K562 (cell line): ENCODE measurements around the gene ZFAND3. TPM values are rescaled to one million over a fixed set of nuclear protein-coding genes. Genes with fewer than 3 reads are reported as not detected.

Source experiments
- ATAC-seq: fragments of 200-7000 bp; cut with Tn5 transposase; 3 replicates; pipeline ENCODE4 v1.9.1; 2020; ENCODE audit warnings: moderate library complexity
- BruUV-seq: library from RNA; stranded (reverse); fragments of 400-500 nt; replicated peaks from 2 replicates; lab custom pipeline; 2021; lab: Mats Ljungman, UMichigan
- CTCF ChIA-PET: fragments of 300-600 bp; formaldehyde crosslinking; extraction: SDS; loops from one replicate; lab custom pipeline; 2021; ENCODE audit warnings: low intra/inter-chr PET ratio; lab: Yijun Ruan, JAX
- POLR2A ChIA-PET: fragments of 300-600, 350-650 bp; sonication (Branson Sonifier 250); formaldehyde crosslinking; extraction: SDS; loops from one replicate; lab custom pipeline; 2021; ENCODE audit warnings: antibody characterized with exemption, inconsistent platforms; lab: Yijun Ruan, JAX
- DNase-seq, 4 experiments: peaks; one replicate each; pipeline versions ENCODE4 v3.0.0 to v3.0.0-alpha.2; 2011 to 2018; ENCODE audit warnings: low spot score in 3 of 4, mixed read lengths in 3 of 4; ENCODE audit errors: extremely low read depth in 1 of 4
- FAIRE-seq: peaks from 2 replicates; lab custom pipeline; 2011; peaks lifted over from hg19 to GRCh38; lab: Jason Lieb, UNC
- H2AFZ ChIP-seq: 2 replicates; pipeline ENCODE4 v1.6.0; 2011; ENCODE audit warnings: low read depth, low read length, control low read depth, inconsistent platforms
- H3K27ac ChIP-seq: fragments of 200-600 bp; 3 replicates; pipeline ENCODE4 v1.8.0; 2011; ENCODE audit warnings: low read depth, mild to moderate bottlenecking, control low read depth, inconsistent platforms, low read length, moderate library complexity, mixed read lengths; ENCODE audit errors: extremely low read depth
- H3K27me3 ChIP-seq, 2 experiments: fragments of 300-600 bp in 1 of 2; 2 replicates in 1 of 2; 3 replicates in 1 of 2; pipeline versions ENCODE4 v1.6.0 to v1.8.0; 2011; ENCODE audit warnings: inconsistent platforms in 2 of 2, low read length in 2 of 2, mild to moderate bottlenecking in 1 of 2, mixed read lengths in 1 of 2, moderate library complexity in 1 of 2; ENCODE audit not compliant: control insufficient read depth in 2 of 2, insufficient read depth in 2 of 2
- H3K36me3 ChIP-seq: fragments of 300-600 bp; 3 replicates; pipeline ENCODE4 v1.8.0; 2011; ENCODE audit warnings: mild to moderate bottlenecking, low read length, inconsistent platforms; ENCODE audit not compliant: control insufficient read depth, insufficient read depth
- H3K4me1 ChIP-seq, 2 experiments: fragments of 200-600 bp in 1 of 2; replicated peaks in 1 of 2; 2 replicates in 1 of 2; 3 replicates in 1 of 2; pipeline versions ENCODE4 v1.5.1 to v1.8.0; 2011; ENCODE audit warnings: inconsistent platforms in 2 of 2, low read length in 2 of 2, mild to moderate bottlenecking in 1 of 2, mixed read lengths in 1 of 2, moderate library complexity in 1 of 2; ENCODE audit not compliant: control insufficient read depth in 2 of 2, insufficient read depth in 2 of 2
- H3K4me2 ChIP-seq: 2 replicates; pipeline ENCODE4 v1.6.1; 2011; ENCODE audit warnings: low read length, control low read depth, inconsistent platforms, mixed read lengths; ENCODE audit not compliant: insufficient read depth
- H3K4me3 ChIP-seq: fragments of 200-600 bp; sonication (generic), shearing (Covaris generic); 2 replicates; pipeline ENCODE4 v1.5.1; 2016; ENCODE audit warnings: control low read depth, inconsistent platforms
- H3K79me2 ChIP-seq: fragments of 200-600 bp; 3 replicates; pipeline ENCODE4 v1.8.0; 2011; ENCODE audit warnings: low read length, inconsistent platforms; ENCODE audit not compliant: control insufficient read depth, insufficient read depth
- H3K9ac ChIP-seq, 2 experiments: 2 replicates each; pipeline versions ENCODE4 v1.6.0 to v1.6.1; 2011; ENCODE audit warnings: low read depth in 2 of 2, low read length in 2 of 2, control low read depth in 1 of 2, inconsistent platforms in 1 of 2, mild to moderate bottlenecking in 1 of 2, mixed read lengths in 1 of 2; ENCODE audit not compliant: insufficient read depth in 1 of 2
- H3K9me1 ChIP-seq: one replicate; pipeline ENCODE4 v1.6.0; 2011; ENCODE audit warnings: inconsistent platforms, mild to moderate bottlenecking, low read length, moderate library complexity; ENCODE audit not compliant: control insufficient read depth, insufficient read depth
- H3K9me3 ChIP-seq: replicated peaks from 2 replicates; pipeline ENCODE4 v1.5.1; 2011; ENCODE audit warnings: low read depth, low read length, inconsistent platforms; ENCODE audit not compliant: control insufficient read depth, insufficient read depth
- H4K20me1 ChIP-seq: replicated peaks from 2 replicates; pipeline ENCODE4 v1.6.1; 2011; ENCODE audit warnings: low read length, inconsistent platforms, mixed read lengths; ENCODE audit not compliant: control insufficient read depth, insufficient read depth
- BCOR ChIP-seq: fragments of 450-650 bp; IDR thresholded peaks from 2 replicates; pipeline ENCODE4 v1.6.1; 2016
- COPS2 ChIP-seq: fragments of 450-650 bp; conservative IDR thresholded peaks from 2 replicates; pipeline ENCODE4 v1.6.1; 2016; ENCODE audit warnings: mild to moderate bottlenecking, moderate library complexity
- EP400 ChIP-seq: fragments of 450-650 bp; IDR thresholded peaks from 2 replicates; pipeline ENCODE4 v1.6.1; 2017; ENCODE audit warnings: antibody characterized with exemption, mild to moderate bottlenecking, moderate library complexity
- KLF1 ChIP-seq: fragments of 450-650 bp; IDR thresholded peaks from 2 replicates; pipeline ENCODE4 v1.6.1; 2016; ENCODE audit warnings: missing genetic modification characterization, missing compliant biosample characterization
- RBM25 ChIP-seq: fragments of 200-400 bp; formaldehyde crosslinking; IDR thresholded peaks from 2 replicates; pipeline ENCODE4 v1.6.1; 2018; ENCODE audit warnings: low read length, low read depth, moderate library complexity; ENCODE audit not compliant: severe bottlenecking
- ZFX ChIP-seq: sonication (generic); formaldehyde crosslinking; IDR thresholded peaks from 2 replicates; pipeline ENCODE4 v1.8.0; 2022; ENCODE audit warnings: mild to moderate bottlenecking, missing genetic modification reagents, moderate library complexity
- ZNF165 ChIP-seq: fragments of 250-450 bp; sonication (Bioruptor Pico); IDR thresholded peaks from 2 replicates; pipeline ENCODE4 v1.4.0; 2020; ENCODE audit warnings: borderline replicate concordance
- ZNF668 ChIP-seq: fragments of 250-450 bp; sonication (Bioruptor Pico); IDR thresholded peaks from 2 replicates; pipeline ENCODE4 v1.8.0; 2022; ENCODE audit warnings: mild to moderate bottlenecking, inconsistent platforms
- WGBS: fragments of 100-300 bp; shearing (Covaris generic); methylation state at CpG from one replicate; pipeline ENCODE4 v1.1.6; 2016; ENCODE audit warnings: low coverage, mixed read lengths; ENCODE audit not compliant: insufficient coverage; ENCODE audit errors: missing lambda C conversion rate; 5-methylcytosine and 5-hydroxymethylcytosine counted together
- in situ Hi-C: fragments of 300-500 bp; cut with MboI; formaldehyde crosslinking; loops from 4 replicates; pipeline ENCODE4 v1.15.0; 2018; ENCODE audit warnings: inconsistent platforms, mixed read lengths
- intact Hi-C: fragments of 100-400 bp; cut with micrococcal nuclease; formaldehyde crosslinking; loops from 2 replicates; pipeline ENCODE4 v1.14.2; 2022
- polyA plus RNA-seq, 8 experiments: library from polyadenylated mRNA; depleted of rRNA in 4 of 8; stranded (reverse) in 5 of 8; unstranded in 3 of 8; fragments of >200 nt; fragmentation: Nextera tagmentation in 2 of 8; fragmentation: Illumina TruSeq in 1 of 8; extraction: Ambion mirVana in 2 of 8; extraction: Trizol in 1 of 8; gene quantifications; 2 replicates each; pipeline versions ENCODE4 v1.2.1 to v1.2.3, GENCODE V29; 2011 to 2014; ENCODE audit warnings: inconsistent platforms in 1 of 8, missing spikeins in 1 of 8
- total RNA-seq, 7 experiments: library from RNA; depleted of rRNA in 6 of 7; stranded (reverse); fragments of >200 nt in 6 of 7; fragmentation: Illumina TruSeq in 2 of 7; extraction: Trizol in 2 of 7; gene quantifications; 2 replicates each; pipeline versions ENCODE4 v1.2.1 to v1.2.3, GENCODE V29; 2011 to 2021; ENCODE audit warnings: low replicate concordance in 1 of 7
- TF ChIP-seq, protein P1 (sequence below): fragments of 250-450 bp; sonication (Bioruptor Pico); IDR thresholded peaks from 2 replicates; pipeline ENCODE4 v1.4.0; 2020; ENCODE audit warnings: mild to moderate bottlenecking, moderate library complexity, borderline replicate concordance
- TF ChIP-seq, protein P2 (sequence below): IDR thresholded peaks from 2 replicates; pipeline ENCODE4 v1.6.1; 2014; ENCODE audit warnings: antibody characterized with exemption

ZFAND3 gene
- total and polyA plus RNA-seq, 9 of the 15 experiments (the other 6 are each of a cell fraction or from before 2014, with no cell fraction given), result 0.81 to 26.6 (median 11.8) TPM

DNA sequence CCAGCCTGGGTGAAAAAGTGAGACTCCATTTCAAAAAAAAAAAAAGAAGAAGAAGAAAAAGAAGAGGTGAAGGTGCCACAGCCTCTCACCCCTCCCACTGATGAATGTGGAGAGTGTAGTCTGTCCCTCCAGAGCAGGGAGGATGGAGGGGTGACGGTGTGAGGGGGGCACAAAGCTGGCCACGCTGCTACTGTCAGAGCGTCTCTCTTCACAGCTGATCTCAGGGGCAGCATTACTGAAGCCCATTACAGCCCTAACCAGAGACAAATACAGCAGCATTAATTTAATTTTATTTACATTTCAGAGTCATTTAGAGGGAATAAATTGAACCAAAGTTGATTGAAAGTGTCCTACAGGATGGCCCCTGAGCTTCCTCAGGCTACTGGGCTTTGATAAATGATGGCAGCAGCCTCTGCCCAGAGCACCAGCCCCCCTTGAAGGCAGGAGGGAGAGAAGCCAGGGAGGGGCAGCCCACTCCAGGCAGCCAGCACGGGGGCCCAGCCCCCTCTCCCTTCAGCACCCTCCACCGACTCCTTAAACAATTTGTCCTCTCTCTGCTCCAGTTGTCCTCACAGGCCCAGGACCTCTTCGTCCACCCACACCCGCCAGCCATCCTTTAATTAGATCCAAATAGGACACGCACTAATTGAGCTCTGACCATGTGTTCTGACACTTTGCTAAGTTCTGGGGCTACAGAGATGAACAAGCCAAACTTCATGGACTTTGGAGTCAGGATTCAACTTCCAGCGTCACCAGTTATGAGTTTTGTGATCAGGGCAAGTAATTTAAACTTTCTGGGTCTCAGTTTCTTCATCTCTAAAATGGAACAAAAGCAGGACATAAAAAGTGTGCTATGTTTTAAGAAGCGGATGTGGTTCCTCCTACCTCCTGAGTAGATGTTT is 18.6 kb upstream of the ZFAND3 start:
- ATAC-seq (no peak), DNase-seq (no peak), FAIRE-seq (no peak)
- Histone ChIP-seq H3K9me3 (no peaks in the 10 kb centered on the region), H3K79me2 (no peaks in the 10 kb centered on the region), H3K27ac (no peak overlapping the region), H3K9ac (no peak overlapping the region), H3K4me3 (no peak overlapping the region), H3K4me2 (no peak overlapping the region), H3K4me1 (no peaks in the 10 kb centered on the region), H2AFZ (no peak overlapping the region), H3K27me3 (peaks cover 24 to 38% of the 10 kb centered on the region in 2 experiments), H3K9me1 (no peaks in the 10 kb centered on the region), H4K20me1 (0 out of 2 replicates have a peak, but pooled peaks cover 3% of the 10 kb centered on the region), H3K36me3 (no peaks in the 10 kb centered on the region)
- ChIA-PET CTCF (no interaction called here), POLR2A (interaction anchor here (1.2 to 2.2 kb wide), 2 partner anchors 8 to 17 kb away, joined by 5 to 8 read pairs; no protein-coding TSS in a partner anchor)
- whole genome bisulfite sequencing, result 2% methylated on average over 10 of the region's 10 CpGs
- TF ChIP-seq RBM25, result peak; percentile 92
- no peak for TF ChIP-seq ZNF165 (CRISPR knock-in tag)
- 0 out of 2 replicates have a peak, but pooled peaks have one; percentile 18 for TF ChIP-seq BCOR
- in situ Hi-C loops (no loop called here), intact Hi-C loops (no loop called here)
- BruUV-seq, result no TSS peak

DNA sequence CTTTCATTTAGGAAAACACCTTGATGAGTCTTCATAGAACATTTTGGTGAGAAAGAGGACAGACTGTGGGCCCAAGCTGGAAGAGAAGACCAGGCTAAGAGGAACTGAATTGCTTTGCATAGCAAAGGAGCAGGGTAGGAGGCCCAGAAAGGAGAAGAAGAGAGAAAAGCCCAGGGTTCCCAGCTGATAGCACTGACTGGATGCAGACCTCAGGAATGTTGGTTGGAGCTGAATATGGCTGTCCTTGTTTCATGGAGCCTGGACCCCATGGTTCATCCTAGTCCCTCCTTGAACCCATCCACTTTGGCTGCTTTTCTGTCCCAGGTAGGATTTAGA is 18.0 kb upstream of the ZFAND3 start:
- H3K9ac ChIP-seq, result no peak overlapping the region
- POLR2A ChIA-PET, result interaction anchor here (0.6 to 1.2 kb wide), 3 partner anchors 17 to 1748 kb away, joined by 3 to 5 read pairs (median 3); no protein-coding TSS in a partner anchor

More for the DNA sequence above, 18.0 kb upstream of the ZFAND3 start:
- CTCF ChIA-PET, result no interaction called here
- no peak for FAIRE-seq
- in situ Hi-C loops, result no loop called here
- no peak for TF ChIP-seq KLF1
- no peak for TF ChIP-seq COPS2
- TF ChIP-seq, protein P1, sequence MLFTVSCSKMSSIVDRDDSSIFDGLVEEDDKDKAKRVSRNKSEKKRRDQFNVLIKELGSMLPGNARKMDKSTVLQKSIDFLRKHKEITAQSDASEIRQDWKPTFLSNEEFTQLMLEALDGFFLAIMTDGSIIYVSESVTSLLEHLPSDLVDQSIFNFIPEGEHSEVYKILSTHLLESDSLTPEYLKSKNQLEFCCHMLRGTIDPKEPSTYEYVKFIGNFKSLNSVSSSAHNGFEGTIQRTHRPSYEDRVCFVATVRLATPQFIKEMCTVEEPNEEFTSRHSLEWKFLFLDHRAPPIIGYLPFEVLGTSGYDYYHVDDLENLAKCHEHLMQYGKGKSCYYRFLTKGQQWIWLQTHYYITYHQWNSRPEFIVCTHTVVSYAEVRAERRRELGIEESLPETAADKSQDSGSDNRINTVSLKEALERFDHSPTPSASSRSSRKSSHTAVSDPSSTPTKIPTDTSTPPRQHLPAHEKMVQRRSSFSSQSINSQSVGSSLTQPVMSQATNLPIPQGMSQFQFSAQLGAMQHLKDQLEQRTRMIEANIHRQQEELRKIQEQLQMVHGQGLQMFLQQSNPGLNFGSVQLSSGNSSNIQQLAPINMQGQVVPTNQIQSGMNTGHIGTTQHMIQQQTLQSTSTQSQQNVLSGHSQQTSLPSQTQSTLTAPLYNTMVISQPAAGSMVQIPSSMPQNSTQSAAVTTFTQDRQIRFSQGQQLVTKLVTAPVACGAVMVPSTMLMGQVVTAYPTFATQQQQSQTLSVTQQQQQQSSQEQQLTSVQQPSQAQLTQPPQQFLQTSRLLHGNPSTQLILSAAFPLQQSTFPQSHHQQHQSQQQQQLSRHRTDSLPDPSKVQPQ, result no peak
- TF ChIP-seq EP400, result no peak
- TF ChIP-seq ZNF668, result no peak
- TF ChIP-seq, protein P2, sequence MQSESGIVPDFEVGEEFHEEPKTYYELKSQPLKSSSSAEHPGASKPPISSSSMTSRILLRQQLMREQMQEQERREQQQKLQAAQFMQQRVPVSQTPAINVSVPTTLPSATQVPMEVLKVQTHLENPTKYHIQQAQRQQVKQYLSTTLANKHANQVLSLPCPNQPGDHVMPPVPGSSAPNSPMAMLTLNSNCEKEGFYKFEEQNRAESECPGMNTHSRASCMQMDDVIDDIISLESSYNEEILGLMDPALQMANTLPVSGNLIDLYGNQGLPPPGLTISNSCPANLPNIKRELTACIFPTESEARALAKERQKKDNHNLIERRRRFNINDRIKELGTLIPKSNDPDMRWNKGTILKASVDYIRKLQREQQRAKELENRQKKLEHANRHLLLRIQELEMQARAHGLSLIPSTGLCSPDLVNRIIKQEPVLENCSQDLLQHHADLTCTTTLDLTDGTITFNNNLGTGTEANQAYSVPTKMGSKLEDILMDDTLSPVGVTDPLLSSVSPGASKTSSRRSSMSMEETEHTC, result no peak
- TF ChIP-seq ZFX, result no peak
- no TSS peak for BruUV-seq
- Histone ChIP-seq H4K20me1 (0 out of 2 replicates have a peak, but pooled peaks cover 3% of the 10 kb centered on the region), H2AFZ (no peak overlapping the region), H3K4me3 (no peak overlapping the region), H3K79me2 (no peaks in the 10 kb centered on the region), H3K27me3 (peaks cover 26 to 42% of the 10 kb centered on the region in 2 experiments), H3K4me2 (no peak overlapping the region), H3K9me3 (no peaks in the 10 kb centered on the region), H3K36me3 (no peaks in the 10 kb centered on the region), H3K4me1 (no peaks in the 10 kb centered on the region), H3K27ac (no peak overlapping the region), H3K9me1 (no peaks in the 10 kb centered on the region)
- DNase-seq, result no peak
- ATAC-seq, result no peak
- intact Hi-C loops, result no loop called here
